GM12878 (cell line): Measurements from ENCODE around the gene PPP2R5A.

Experiments used
- MXI1 ChIP-seq: fragments of 150-350 bp; IDR thresholded peaks from 2 replicates; pipeline ENCODE4 v1.6.1; 2011; ENCODE audit warnings: low read depth, mild to moderate bottlenecking, inconsistent platforms, low read length, improper control_type of control experiment
- TF ChIP-seq, protein P1 (sequence below): IDR thresholded peaks from 2 replicates; pipeline ENCODE4 v1.6.1; 2012; ENCODE audit warnings: mild to moderate bottlenecking, low read depth, low read length

DNA sequence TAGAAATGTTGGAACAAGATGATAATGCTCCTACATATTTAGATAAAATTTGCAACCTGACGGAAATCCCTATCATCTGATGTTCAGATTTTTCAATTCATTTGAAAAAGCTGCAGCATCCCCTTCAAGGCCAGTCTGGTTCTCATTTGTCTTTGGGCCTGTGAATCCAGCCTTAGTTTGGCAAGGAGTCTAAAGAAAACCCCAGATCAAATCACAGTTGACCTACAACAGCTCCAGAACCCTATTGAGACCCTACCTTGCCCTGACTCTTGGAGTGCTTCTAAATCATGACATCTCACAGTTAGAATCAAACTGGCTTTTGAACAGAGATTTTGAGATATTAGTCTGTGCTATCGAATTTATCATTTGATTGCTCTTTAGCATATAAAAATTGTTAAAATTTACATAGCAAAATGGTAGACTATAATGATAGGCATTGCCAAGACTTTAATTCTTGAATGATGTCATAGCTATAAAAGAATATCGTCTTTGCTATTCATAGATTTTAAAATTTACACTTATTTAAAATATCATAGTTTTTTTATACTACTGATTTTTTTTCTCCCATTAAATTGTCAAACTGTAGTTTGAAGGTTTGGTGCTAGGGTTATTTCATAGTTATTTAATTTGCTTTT, 2.2 kb downstream of the PPP2R5A start:
- TF ChIP-seq MXI1 = no peak
- TF ChIP-seq, protein P1, sequence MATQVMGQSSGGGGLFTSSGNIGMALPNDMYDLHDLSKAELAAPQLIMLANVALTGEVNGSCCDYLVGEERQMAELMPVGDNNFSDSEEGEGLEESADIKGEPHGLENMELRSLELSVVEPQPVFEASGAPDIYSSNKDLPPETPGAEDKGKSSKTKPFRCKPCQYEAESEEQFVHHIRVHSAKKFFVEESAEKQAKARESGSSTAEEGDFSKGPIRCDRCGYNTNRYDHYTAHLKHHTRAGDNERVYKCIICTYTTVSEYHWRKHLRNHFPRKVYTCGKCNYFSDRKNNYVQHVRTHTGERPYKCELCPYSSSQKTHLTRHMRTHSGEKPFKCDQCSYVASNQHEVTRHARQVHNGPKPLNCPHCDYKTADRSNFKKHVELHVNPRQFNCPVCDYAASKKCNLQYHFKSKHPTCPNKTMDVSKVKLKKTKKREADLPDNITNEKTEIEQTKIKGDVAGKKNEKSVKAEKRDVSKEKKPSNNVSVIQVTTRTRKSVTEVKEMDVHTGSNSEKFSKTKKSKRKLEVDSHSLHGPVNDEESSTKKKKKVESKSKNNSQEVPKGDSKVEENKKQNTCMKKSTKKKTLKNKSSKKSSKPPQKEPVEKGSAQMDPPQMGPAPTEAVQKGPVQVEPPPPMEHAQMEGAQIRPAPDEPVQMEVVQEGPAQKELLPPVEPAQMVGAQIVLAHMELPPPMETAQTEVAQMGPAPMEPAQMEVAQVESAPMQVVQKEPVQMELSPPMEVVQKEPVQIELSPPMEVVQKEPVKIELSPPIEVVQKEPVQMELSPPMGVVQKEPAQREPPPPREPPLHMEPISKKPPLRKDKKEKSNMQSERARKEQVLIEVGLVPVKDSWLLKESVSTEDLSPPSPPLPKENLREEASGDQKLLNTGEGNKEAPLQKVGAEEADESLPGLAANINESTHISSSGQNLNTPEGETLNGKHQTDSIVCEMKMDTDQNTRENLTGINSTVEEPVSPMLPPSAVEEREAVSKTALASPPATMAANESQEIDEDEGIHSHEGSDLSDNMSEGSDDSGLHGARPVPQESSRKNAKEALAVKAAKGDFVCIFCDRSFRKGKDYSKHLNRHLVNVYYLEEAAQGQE = no peak
